GM19328 (cell line): ENCODE data around the gene ZNF740.

Experiments
- ATAC-seq: cut with Tn5 transposase; IDR thresholded peaks from one replicate; pipeline ENCODE4 v1.9.1; 2021; ENCODE audit warnings: mild to moderate bottlenecking, moderate library complexity; ENCODE audit not compliant: unreplicated experiment

Gene ZNF740

GRCh38 chr12:53224061-53224896 is 43.8 kb downstream of the ZNF740 start:
- ATAC-seq, result no peak

- ATAC-seq, result no peak
These were observed 44.5 kb downstream of the ZNF740 start for GRCh38 chr12:53224897-53225634.

GRCh38 chr12:53225635-53226424 is 45.3 kb downstream of the ZNF740 start:
- no peak for ATAC-seq

GRCh38 chr12:53226815-53227214 is 46.3 kb downstream of the ZNF740 start:
- ATAC-seq, result no peak

- ATAC-seq, result no peak
These were observed 46.8 kb downstream of the ZNF740 start for GRCh38 chr12:53227341-53227740.

- ATAC-seq, result no peak
These were observed 47.3 kb downstream of the ZNF740 start for GRCh38 chr12:53227836-53228235.

- no peak for ATAC-seq
These were observed 48.9 kb downstream of the ZNF740 start for GRCh38 chr12:53229454-53229853.

- ATAC-seq, result no peak
These were observed 49.8 kb downstream of the ZNF740 start for GRCh38 chr12:53230108-53230845.

- no peak for ATAC-seq
These were observed 51.1 kb downstream of the ZNF740 start for GRCh38 chr12:53231671-53231920.

GRCh38 chr12:53231921-53232645 is 51.6 kb downstream of the ZNF740 start, which contains the start of gene RARG:
RARG (minus strand) TSS chr12:53232209; CDS start chr12:53227545, 4,664 bp downstream.
- no peak for ATAC-seq

- no peak for ATAC-seq
These were observed 52.3 kb downstream of the ZNF740 start for GRCh38 chr12:53232646-53233461.

GRCh38 chr12:53233671-53234121 is 53.2 kb downstream of the ZNF740 start:
- no peak for ATAC-seq

GRCh38 chr12:53234271-53234914 is 53.9 kb downstream of the ZNF740 start:
- no peak for ATAC-seq

- no peak for ATAC-seq
These were observed 54.6 kb downstream of the ZNF740 start for GRCh38 chr12:53235164-53235563.

- no peak for ATAC-seq
These were observed 55.4 kb downstream of the ZNF740 start for GRCh38 chr12:53235742-53236442.

GRCh38 chr12:53236443-53237111 is 56.1 kb downstream of the ZNF740 start:
- ATAC-seq, result no peak

- ATAC-seq, result no peak
These were observed 59.2 kb downstream of the ZNF740 start for GRCh38 chr12:53239643-53240258.
